SU-DHL-6 (cell line): ENCODE measurements around the gene IFT52.

ENCODE experiments used
- EZH2phosphoT487 ChIP-seq: fragments of 200-600 bp; sonication (generic), shearing (Covaris generic); conservative IDR thresholded peaks from 2 replicates; pipeline ENCODE4 v1.6.1; 2018; ENCODE audit warnings: mild to moderate bottlenecking, antibody characterized with exemption, low read length, moderate library complexity, mixed read lengths
- TF ChIP-seq, protein P1 (sequence below): fragments of 200-600 bp; sonication (generic); IDR thresholded peaks from one replicate; pipeline ENCODE4 v1.5.1; 2017; ENCODE audit warnings: antibody characterized with exemption, mild to moderate bottlenecking, low read length, moderate library complexity; ENCODE audit not compliant: insufficient read depth, poor library complexity, severe bottlenecking

DNA sequence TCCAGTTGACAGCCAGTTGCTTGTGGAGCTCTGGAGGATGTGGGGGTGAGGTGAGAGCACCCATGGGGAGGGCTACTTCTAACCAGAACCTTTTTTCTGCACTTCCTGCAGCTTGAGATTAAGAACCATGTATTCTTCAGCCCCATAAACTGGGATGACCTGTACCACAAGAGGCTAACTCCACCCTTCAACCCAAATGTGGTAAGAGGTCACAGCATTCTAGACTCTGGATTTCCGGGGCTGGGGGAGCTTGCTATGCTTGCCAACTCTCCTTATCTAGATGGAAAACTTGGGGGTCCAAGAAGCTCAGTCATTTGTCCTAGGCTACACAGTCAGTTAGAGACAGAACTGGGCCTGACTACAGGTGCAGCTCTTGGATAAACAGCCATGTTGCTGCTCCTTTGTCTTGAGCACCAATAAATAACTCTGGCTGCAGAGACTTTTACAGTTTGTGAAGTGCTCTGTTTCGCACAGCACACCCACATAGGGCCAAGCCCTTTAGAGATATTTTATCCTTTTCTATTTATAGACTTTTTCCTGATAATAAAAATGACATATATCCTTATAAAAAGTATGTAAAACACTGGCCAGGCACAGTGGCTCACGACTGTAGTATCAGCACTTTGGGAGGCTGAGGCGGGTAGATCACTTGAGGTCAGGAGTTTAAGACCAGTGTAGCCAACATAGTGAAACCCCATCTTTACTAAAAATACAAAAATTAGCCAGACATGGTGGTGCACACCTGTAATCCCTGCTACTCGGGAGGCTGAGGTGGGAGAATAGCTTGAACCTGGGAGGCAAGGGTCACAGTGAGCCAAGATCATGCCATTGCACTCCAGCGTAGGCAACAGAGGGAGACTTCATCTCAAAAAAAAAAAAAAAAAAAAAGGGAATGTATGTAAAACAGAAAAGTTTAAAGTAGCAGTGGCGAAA lies 10.6 kb upstream of the IFT52 start:
- TF ChIP-seq, protein P1, sequence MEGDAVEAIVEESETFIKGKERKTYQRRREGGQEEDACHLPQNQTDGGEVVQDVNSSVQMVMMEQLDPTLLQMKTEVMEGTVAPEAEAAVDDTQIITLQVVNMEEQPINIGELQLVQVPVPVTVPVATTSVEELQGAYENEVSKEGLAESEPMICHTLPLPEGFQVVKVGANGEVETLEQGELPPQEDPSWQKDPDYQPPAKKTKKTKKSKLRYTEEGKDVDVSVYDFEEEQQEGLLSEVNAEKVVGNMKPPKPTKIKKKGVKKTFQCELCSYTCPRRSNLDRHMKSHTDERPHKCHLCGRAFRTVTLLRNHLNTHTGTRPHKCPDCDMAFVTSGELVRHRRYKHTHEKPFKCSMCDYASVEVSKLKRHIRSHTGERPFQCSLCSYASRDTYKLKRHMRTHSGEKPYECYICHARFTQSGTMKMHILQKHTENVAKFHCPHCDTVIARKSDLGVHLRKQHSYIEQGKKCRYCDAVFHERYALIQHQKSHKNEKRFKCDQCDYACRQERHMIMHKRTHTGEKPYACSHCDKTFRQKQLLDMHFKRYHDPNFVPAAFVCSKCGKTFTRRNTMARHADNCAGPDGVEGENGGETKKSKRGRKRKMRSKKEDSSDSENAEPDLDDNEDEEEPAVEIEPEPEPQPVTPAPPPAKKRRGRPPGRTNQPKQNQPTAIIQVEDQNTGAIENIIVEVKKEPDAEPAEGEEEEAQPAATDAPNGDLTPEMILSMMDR, result no peak
- TF ChIP-seq EZH2phosphoT487, result no peak
